Uterus (tissue), 4 donors: ENCODE data around the gene PIWIL4. TPM values are rescaled to one million over a fixed set of nuclear protein-coding genes. Genes with fewer than 3 reads are reported as not detected.
"Not testable (repeated sequence)": the region's sequence is repeated elsewhere in the genome, so short reads cannot be mapped to it uniquely, and the experiment has no call there.

Source experiments
- DNase-seq, 2 donors: peaks; one replicate each; pipeline ENCODE4 v3.0.0-alpha.2; 2019 to 2020
- H3K27ac ChIP-seq, 2 donors: fragments of 200-600 bp; sonication (generic); 1 replicate in 1 of 2; 2 replicates in 1 of 2; pipeline ENCODE4 v1.5.1; 2016 to 2018
- H3K27me3 ChIP-seq, 2 donors: fragments of 200-600 bp; sonication (generic); one replicate each; pipeline ENCODE4 v1.5.1; 2018 to 2019; ENCODE audit warnings: control low read depth in 1 of 2
- H3K36me3 ChIP-seq, 2 donors: fragments of 200-600 bp; sonication (generic); one replicate each; pipeline ENCODE4 v1.5.1; 2019; ENCODE audit warnings: control low read depth in 1 of 2
- H3K4me1 ChIP-seq, 2 donors: fragments of 200-600 bp; sonication (generic); one replicate each; pipeline ENCODE4 v1.5.1; 2018 to 2019; ENCODE audit warnings: control low read depth in 1 of 2
- H3K4me3 ChIP-seq, 2 donors: fragments of 200-600 bp; sonication (generic); 1 replicate in 1 of 2; 2 replicates in 1 of 2; pipeline ENCODE4 v1.5.1; 2018 to 2019; ENCODE audit warnings: mild to moderate bottlenecking in 1 of 2
- H3K9me3 ChIP-seq, 2 donors: fragments of 200-600 bp; sonication (generic); one replicate each; pipeline ENCODE4 v1.5.1; 2019; ENCODE audit warnings: control low read depth in 1 of 2
- POLR2A ChIP-seq, 2 donors: fragments of 450-650 bp; IDR thresholded peaks; one replicate each; pipeline ENCODE4 v1.6.1; 2016; ENCODE audit warnings: antibody characterized with exemption in 2 of 2, mild to moderate bottlenecking in 1 of 2, moderate library complexity in 1 of 2
- intact Hi-C: fragments of 100-400 bp; cut with DNase I; formaldehyde crosslinking; loops from one replicate; pipeline ENCODE4 v1.15.1; 2023; ENCODE audit warnings: low total_unique reads
- total RNA-seq, 4 donors: library from RNA; depleted of rRNA in 3 of 4; stranded (reverse); fragments of >200 nt in 3 of 4; gene quantifications; one replicate each; pipeline versions ENCODE4 v1.1.0 to v1.2.4, GENCODE V29; 2014 to 2023
- TF ChIP-seq, protein P1 (sequence below), 4 experiments: fragments of 200-600 bp in 2 of 4; fragments of 450-650 bp in 2 of 4; sonication (generic) in 2 of 4; IDR thresholded peaks; one replicate each; pipeline ENCODE4 v1.5.1; 2016 to 2019; ENCODE audit warnings: antibody characterized with exemption in 4 of 4, mild to moderate bottlenecking in 2 of 4, moderate library complexity in 1 of 4
- donor health status: DM: yes; HTN: yes; CAD: no.

PIWIL4 gene
- total RNA-seq, 4 donors from 2014 or later, result 5.1 to 9.0 (median 6.8) TPM

DNA sequence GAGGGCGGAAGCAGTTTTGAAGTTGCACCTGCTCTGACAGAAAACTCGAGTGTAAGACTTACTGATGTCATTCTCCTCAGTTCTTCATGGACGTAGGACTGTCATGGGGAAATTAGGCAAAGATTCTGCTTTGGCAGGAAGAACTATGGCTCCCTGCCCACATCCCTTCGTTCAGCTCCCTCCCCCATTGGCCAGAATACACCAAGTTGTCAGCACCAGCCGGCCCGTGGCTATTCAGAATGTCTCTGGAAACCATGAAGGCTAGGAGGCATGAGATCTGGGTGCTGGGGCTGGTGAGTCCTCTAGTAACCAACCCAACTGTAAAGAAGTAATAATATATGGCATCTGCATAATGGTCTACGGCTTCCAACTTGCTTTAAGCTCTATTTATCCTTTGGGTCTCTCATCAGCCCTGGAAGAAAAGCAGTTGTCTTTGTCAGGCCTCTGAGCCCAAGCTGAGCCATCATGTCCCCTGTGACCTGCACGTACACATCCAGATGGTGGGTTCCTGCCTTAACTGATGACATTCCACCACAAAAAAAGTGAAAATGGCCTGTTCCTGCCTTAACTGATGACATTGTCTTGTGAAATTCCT, 74.1 kb downstream of the PIWIL4 start:
- intact Hi-C loops, result no loop called here
- H3K4me1 ChIP-seq, result peaks cover 0 to 7% of the 10 kb centered on the region in 2 donors
- no peaks in the 10 kb centered on the region for H3K27me3 ChIP-seq
- H3K27ac ChIP-seq, result no peak overlapping the region
- TF ChIP-seq, protein P1, sequence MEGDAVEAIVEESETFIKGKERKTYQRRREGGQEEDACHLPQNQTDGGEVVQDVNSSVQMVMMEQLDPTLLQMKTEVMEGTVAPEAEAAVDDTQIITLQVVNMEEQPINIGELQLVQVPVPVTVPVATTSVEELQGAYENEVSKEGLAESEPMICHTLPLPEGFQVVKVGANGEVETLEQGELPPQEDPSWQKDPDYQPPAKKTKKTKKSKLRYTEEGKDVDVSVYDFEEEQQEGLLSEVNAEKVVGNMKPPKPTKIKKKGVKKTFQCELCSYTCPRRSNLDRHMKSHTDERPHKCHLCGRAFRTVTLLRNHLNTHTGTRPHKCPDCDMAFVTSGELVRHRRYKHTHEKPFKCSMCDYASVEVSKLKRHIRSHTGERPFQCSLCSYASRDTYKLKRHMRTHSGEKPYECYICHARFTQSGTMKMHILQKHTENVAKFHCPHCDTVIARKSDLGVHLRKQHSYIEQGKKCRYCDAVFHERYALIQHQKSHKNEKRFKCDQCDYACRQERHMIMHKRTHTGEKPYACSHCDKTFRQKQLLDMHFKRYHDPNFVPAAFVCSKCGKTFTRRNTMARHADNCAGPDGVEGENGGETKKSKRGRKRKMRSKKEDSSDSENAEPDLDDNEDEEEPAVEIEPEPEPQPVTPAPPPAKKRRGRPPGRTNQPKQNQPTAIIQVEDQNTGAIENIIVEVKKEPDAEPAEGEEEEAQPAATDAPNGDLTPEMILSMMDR (IDR thresholded peaks at IDR 0.05), result no peak
- no peak for TF ChIP-seq POLR2A (IDR thresholded peaks at IDR 0.05)
- no peaks in the 10 kb centered on the region for H3K9me3 ChIP-seq
- H3K36me3 ChIP-seq, result no peaks in the 10 kb centered on the region
- DNase-seq, result no peak
- H3K4me3 ChIP-seq, result no peak overlapping the region

- H3K4me1 ChIP-seq, H3K4me3 ChIP-seq, DNase-seq, H3K27me3 ChIP-seq, H3K36me3 ChIP-seq, H3K9me3 ChIP-seq, H3K27ac ChIP-seq, intact Hi-C loops: not testable (repeated sequence)
Measured at GRCh38 chr11:94643186-94643585, 76.0 kb downstream of the PIWIL4 start.

GRCh38 chr11:94647926-94648325, 80.8 kb downstream of the PIWIL4 start:
- DNase-seq, result peak; percentile 63 to 76
- H3K27me3 ChIP-seq, result no peaks in the 10 kb centered on the region
- no peak overlapping the region for H3K4me3 ChIP-seq
- H3K27ac ChIP-seq, result peak overlapping the region; percentile 39 to 48
- peaks cover 0 to 5% of the 10 kb centered on the region in 2 donors for H3K4me1 ChIP-seq
- H3K36me3 ChIP-seq, result no peaks in the 10 kb centered on the region
- H3K9me3 ChIP-seq, result no peaks in the 10 kb centered on the region
- TF ChIP-seq, protein P1 (IDR thresholded peaks at IDR 0.05), result no peak
- no peak for TF ChIP-seq POLR2A (IDR thresholded peaks at IDR 0.05)
- intact Hi-C loops, result no loop called here

DNA sequence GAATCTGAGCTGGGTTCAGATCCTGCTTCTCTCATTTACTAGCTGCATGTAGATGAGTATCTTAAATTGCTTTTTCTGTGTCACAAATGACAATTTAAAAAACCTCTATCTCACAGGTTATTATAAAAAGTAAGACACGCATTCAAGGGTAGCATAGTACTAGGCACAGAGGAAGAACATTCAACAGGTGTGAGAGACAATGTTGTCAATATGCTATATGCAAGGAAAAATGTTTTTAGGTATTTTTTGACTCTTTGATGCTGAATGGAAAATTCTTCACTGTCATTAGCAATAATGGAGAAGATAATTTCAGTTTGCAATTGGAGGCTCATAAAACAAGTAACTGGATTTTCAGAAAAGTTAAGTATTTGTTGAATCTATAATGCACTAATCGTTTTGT, 81.6 kb downstream of the PIWIL4 start:
- H3K4me1 ChIP-seq, result peaks cover 0 to 5% of the 10 kb centered on the region in 2 donors
- intact Hi-C loops, result no loop called here
- H3K27ac ChIP-seq, result no peak overlapping the region
- H3K4me3 ChIP-seq, result no peak overlapping the region
- no peaks in the 10 kb centered on the region for H3K9me3 ChIP-seq
- DNase-seq, result no peak
- no peaks in the 10 kb centered on the region for H3K27me3 ChIP-seq
- H3K36me3 ChIP-seq, result no peaks in the 10 kb centered on the region
- TF ChIP-seq, protein P1 (IDR thresholded peaks at IDR 0.05), result no peak
- no peak for TF ChIP-seq POLR2A (IDR thresholded peaks at IDR 0.05)

GRCh38 chr11:94649254-94649653, 82.1 kb downstream of the PIWIL4 start:
- intact Hi-C loops, result no loop called here
- Histone ChIP-seq H3K9me3 (no peaks in the 10 kb centered on the region), H3K27ac (no peak overlapping the region), H3K4me1 (peaks cover 0 to 5% of the 10 kb centered on the region in 2 donors), H3K36me3 (no peaks in the 10 kb centered on the region), H3K27me3 (no peaks in the 10 kb centered on the region), H3K4me3 (no peak overlapping the region)
- DNase-seq, result no peak
- no peak for TF ChIP-seq POLR2A (IDR thresholded peaks at IDR 0.05)
- TF ChIP-seq, protein P1 (IDR thresholded peaks at IDR 0.05), result no peak
